Muscle of arm (tissue), 14 donors: ENCODE measurements around the gene ANKRD50. TPM values are rescaled to one million over a fixed set of nuclear protein-coding genes. Genes with fewer than 3 reads are reported as not detected.

Source experiments
- DNase-seq: peaks from one replicate; pipeline ENCODE4 v3.0.0-alpha.2; 2013
- long read RNA-seq, 11 donors: transcript quantifications; one replicate each; lab custom pipeline, GENCODE V29; 2026
- polyA plus RNA-seq, 12 donors: library from polyadenylated mRNA; unstranded; fragments of 120-200 nt; gene quantifications; one replicate each; pipeline ENCODE4 v1.2.1, GENCODE V29; 2013; ENCODE audit not compliant: insufficient read length in 12 of 12

ANKRD50 gene, protein sequence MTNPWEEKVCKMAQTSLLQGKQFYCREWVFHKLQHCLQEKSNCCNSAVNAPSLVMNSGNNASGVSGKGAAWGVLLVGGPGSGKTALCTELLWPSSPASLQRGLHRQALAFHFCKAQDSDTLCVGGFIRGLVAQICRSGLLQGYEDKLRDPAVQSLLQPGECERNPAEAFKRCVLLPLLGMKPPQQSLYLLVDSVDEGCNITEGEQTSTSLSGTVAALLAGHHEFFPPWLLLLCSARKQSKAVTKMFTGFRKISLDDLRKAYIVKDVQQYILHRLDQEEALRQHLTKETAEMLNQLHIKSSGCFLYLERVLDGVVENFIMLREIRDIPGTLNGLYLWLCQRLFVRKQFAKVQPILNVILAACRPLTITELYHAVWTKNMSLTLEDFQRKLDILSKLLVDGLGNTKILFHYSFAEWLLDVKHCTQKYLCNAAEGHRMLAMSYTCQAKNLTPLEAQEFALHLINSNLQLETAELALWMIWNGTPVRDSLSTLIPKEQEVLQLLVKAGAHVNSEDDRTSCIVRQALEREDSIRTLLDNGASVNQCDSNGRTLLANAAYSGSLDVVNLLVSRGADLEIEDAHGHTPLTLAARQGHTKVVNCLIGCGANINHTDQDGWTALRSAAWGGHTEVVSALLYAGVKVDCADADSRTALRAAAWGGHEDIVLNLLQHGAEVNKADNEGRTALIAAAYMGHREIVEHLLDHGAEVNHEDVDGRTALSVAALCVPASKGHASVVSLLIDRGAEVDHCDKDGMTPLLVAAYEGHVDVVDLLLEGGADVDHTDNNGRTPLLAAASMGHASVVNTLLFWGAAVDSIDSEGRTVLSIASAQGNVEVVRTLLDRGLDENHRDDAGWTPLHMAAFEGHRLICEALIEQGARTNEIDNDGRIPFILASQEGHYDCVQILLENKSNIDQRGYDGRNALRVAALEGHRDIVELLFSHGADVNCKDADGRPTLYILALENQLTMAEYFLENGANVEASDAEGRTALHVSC (N-terminal part only)
- 10 to 100 TPM in 11 of 12 donors, not detected in 1; 55.8 to 89.0 (median 72.2) TPM for polyA plus RNA-seq
- long read RNA-seq, donor 1, partial matches to known transcripts, result 39 of 39 reads
- long read RNA-seq, donor 1, other reads (novel, unspliced or antisense), result 0 of 39 reads
- long read RNA-seq, donor 2, full-length matches to known transcripts, result 9 of 34 reads
- long read RNA-seq, donor 2, partial matches to known transcripts, result 25 of 34 reads
- long read RNA-seq, donor 2, other reads (novel, unspliced or antisense), result 0 of 34 reads
- long read RNA-seq, donor 3, full-length matches to known transcripts, result 2 of 22 reads
- long read RNA-seq, donor 3, partial matches to known transcripts, result 20 of 22 reads
- long read RNA-seq, donor 3, other reads (novel, unspliced or antisense), result 0 of 22 reads
- long read RNA-seq, donor 4, full-length matches to known transcripts, result 1 of 11 reads
- long read RNA-seq, donor 4, partial matches to known transcripts, result 10 of 11 reads
- long read RNA-seq, donor 4, other reads (novel, unspliced or antisense), result 0 of 11 reads
- long read RNA-seq, donor 5, full-length matches to known transcripts, result 5 of 89 reads
- long read RNA-seq, donor 5, partial matches to known transcripts, result 84 of 89 reads
- long read RNA-seq, donor 5, other reads (novel, unspliced or antisense), result 0 of 89 reads
- long read RNA-seq, donor 6, full-length matches to known transcripts, result 1 of 25 reads
- long read RNA-seq, donor 6, partial matches to known transcripts, result 24 of 25 reads
- long read RNA-seq, donor 6, other reads (novel, unspliced or antisense), result 0 of 25 reads
- long read RNA-seq, donor 7, full-length matches to known transcripts, result 4 of 26 reads
- long read RNA-seq, donor 7, partial matches to known transcripts, result 22 of 26 reads
- long read RNA-seq, donor 7, other reads (novel, unspliced or antisense), result 0 of 26 reads
- long read RNA-seq, donor 8, full-length matches to known transcripts, result 5 of 80 reads
- long read RNA-seq, donor 8, partial matches to known transcripts, result 75 of 80 reads
- long read RNA-seq, donor 8, other reads (novel, unspliced or antisense), result 0 of 80 reads
- long read RNA-seq, donor 9, partial matches to known transcripts, result 13 of 13 reads
- long read RNA-seq, donor 9, other reads (novel, unspliced or antisense), result 0 of 13 reads
- long read RNA-seq, donor 10, full-length matches to known transcripts, result 5 of 53 reads
- long read RNA-seq, donor 10, partial matches to known transcripts, result 48 of 53 reads
- long read RNA-seq, donor 10, other reads (novel, unspliced or antisense), result 0 of 53 reads
- long read RNA-seq, donor 11, full-length matches to known transcripts, result 5 of 51 reads
- long read RNA-seq, donor 11, partial matches to known transcripts, result 46 of 51 reads
- long read RNA-seq, donor 11, other reads (novel, unspliced or antisense), result 0 of 51 reads

DNA sequence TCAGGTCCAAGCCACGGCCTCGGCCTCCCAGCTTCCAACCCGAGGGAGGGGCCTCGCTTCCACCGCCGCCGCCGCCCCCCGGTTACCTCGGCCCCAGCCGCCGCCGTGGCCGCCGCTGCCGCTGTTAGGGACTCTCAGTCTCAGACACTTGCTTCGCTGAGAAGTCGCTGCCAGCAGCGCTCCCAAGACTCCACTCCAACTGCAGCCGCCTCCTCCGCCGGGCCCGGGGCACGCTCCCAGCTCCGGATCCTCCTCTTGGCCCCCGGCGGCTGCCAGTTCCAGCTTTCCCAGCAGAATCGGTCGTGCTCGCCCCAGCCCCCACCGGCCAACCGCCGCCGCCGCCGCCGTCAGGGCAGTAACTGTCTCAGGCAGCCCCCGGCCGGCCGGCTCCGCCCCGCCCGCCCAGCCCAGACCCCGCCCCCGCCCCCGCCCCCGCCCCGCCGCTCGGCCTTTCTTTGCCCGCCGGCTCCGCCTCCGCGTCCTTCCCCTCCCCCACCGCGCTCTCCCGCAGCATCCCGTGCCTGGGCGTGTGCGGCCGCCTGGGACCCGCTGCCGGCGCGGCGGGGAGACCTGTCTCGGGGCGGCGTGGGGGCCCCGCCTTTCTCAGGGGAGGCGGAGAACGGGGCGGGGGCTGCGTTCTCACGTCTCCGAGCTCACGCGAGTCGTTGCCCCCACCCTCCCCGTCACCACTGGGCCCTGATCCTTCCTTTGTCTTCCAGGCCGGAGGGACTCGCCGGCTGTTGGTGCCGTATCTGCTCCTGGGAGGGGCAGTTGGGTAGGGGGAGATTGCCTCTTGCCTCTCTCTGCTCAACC, at the start of gene ANKRD50:
TSS of gene ANKRD50 (minus strand) at position 361 of the 813 bp plus-strand sequence. CDS start 2,221 bp downstream, outside the sequence.
- peak; percentile 94 for DNase-seq

DNA sequence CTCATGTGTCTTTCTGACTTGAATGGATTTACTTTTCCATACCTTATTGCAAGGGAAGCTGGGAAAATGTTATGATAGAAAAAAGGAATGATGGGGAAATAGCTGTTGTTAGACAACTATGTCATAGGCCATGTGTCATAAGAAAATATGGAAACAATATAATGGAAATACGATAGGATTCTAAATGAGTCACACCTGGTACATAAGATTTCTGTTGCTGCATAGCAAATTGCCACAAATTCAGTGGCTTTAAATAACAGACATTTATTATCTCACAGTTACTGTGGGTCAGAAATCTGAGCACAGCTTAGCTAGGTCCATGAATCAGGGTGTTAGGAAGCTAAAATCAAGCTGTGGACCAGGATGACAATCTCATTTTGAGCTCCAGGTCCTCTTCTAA, 44.6 kb upstream of the ANKRD50 start:
- no peak for DNase-seq

DNA sequence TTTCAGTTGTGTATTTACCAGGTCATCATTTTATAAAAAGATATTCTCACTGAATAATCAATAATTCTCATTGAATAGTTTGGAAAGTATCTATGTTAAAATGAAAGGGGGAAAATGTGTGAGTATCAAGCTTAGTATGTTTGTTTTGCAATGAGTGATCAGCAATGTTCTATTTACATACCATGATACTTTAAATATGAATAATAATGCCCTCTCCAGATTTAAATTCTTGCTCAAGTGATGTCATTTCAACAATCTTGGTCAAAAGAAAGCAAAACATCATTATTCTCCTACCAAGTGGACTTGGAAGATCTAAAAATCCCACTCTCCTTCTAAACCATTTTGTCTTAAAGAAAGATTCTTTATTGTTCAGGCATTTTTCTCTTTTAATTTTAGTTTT, 42.1 kb upstream of the ANKRD50 start:
- no peak for DNase-seq

GRCh38 chr4:124753941-124754581, 41.5 kb upstream of the ANKRD50 start:
- no peak for DNase-seq

- DNase-seq, result no peak
Observed at GRCh38 chr4:124749421-124749820, 36.9 kb upstream of the ANKRD50 start.

DNA sequence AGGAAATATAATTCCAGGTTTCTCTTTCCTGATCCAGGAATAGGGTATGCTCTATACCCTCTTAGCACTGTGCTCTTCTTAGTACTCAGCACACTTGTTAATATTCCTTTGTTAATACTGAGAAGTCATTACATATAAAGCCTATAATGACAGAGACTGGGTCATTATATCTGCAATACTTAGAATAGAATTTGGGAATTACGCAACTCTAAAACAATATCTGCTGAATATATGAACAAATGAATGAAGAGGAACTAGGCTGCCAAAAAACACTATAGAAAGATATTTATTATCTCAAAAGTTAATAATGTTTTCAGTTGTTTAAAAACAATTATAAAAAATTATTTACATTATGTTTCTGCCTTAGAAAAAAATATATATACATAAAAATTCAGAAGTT, 36.4 kb upstream of the ANKRD50 start:
- no peak for DNase-seq

GRCh38 chr4:124745985-124746801, 33.7 kb upstream of the ANKRD50 start:
- peak; percentile 57 for DNase-seq

DNA sequence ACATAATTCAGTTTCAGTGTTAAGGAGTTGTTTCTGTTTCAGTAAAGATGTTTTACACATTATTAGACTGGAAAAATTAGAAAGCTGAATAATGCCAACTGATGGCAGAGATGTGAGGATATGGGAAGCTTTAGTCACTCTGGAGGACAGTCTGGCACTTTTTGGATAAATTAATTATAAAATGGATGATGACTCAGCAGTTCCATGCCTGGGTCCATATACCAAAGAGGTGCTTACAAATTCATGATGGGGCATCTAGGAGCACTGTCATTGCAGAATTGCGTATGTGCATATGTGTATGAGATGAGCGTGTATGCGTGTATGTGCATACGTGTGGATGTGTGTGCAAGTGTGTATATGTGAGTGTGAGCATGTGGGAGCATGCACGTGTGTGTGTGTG, 31.2 kb upstream of the ANKRD50 start:
- DNase-seq, result no peak

- DNase-seq, result no peak
Observed at GRCh38 chr4:124740501-124740900, 28.0 kb upstream of the ANKRD50 start.

GRCh38 chr4:124738994-124739393, 26.5 kb upstream of the ANKRD50 start:
- no peak for DNase-seq

- no peak for DNase-seq
Observed at GRCh38 chr4:124737619-124738018, 25.1 kb upstream of the ANKRD50 start.

- no peak for DNase-seq
Observed at GRCh38 chr4:124736526-124736925, 24.0 kb upstream of the ANKRD50 start.

- DNase-seq, result no peak
Observed at GRCh38 chr4:124727331-124727890, 14.9 kb upstream of the ANKRD50 start.

DNA sequence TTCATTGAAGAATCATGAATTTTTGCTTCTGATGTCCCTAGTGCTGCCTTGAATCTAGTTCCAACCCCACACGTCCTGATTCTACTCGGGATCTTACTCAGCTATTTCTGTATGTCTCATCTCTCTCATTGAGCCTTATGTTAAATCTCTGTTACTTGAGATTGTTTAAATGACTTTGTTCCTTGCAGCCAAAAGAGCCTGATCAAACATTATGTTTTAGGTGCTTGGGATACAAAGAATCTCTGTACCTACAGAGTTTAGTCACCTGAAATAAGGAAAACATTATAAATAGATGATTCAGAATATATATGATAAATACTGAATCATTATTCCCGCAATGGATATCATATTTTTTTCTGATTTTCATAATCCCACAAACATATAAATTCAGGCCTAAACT, 13.7 kb upstream of the ANKRD50 start:
- DNase-seq, result no peak

DNA sequence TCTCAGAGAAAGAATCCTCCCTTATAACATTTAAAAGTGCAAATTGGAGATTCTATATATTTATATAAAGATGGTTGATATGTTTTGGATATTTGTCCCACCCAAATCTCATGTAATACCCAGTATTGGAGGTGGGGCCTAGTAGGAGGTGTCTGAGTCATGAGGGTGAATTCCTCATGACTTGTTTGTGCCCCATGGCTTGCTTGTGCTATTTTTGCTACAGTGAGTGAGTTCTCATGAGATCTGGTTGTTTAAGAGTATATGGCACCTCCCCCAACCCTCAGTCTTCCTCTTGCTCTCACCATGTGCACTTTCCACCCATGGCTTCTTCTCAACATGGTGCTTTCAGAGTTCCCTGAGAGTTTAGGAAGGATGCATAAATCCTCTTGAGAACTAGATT, 9.5 kb upstream of the ANKRD50 start:
- no peak for DNase-seq

- DNase-seq, result no peak
Observed at GRCh38 chr4:124717101-124717500, 4.6 kb upstream of the ANKRD50 start.

DNA sequence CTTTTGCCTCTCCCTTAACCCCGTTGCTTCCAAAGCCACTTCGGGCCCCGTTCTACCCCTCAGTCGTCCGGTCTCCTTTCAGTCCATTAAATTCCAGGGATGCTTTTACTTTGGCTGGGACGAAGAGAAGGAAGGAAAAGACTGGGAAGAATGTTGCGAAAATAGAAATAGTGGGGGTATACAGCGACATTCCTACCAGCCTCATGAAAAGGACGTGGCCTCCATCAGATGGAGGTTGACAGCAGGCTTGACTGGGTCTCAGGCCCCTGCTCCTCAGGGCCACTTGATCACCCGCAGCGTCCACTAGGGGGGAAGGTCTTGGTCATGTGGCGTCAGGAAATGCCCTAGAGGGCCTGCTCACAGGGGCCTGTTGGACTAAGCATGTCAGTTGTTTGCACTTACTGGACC, 657 bp upstream of the ANKRD50 start:
- DNase-seq, result no peak
